NCI-H524 treated with DMSO at 0.1 percent for 48 hours (cell line): ENCODE results near the gene ST7.

Experiments
- DNase-seq: peaks from one replicate; lab custom pipeline; 2025; lab: John Stamatoyannopoulos, UW

The ST7 gene

DNA sequence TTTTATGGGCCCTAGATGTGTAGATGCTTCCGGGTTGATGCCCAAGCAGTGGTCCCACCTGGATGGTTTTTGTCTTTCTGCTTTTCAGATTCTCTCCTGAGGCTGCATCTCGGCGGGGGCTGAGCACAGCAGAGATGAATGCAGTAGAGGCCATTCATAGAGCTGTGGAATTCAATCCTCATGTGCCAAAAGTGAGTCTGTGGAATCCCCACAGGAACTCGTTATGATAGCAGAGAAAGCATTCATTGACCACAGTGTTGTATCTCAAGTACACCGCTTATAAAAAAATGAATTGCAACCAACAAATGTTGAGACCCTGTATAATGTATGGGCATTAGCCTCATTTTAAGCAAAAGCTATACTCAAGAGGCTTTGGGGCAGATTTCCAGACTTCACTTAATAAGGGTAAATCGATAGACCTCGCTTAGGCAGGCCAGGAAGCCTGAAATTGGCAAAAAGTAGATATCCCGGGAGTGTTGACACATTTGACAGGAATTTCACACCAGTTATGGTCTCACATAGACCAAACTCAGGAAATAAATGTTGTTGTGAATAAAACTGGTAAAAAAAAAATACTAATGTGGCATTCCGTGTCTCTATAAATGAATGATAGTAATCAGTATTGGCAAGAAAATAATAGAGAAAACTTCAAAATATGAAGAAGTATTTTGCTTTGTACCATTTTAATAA lies 237.6 kb downstream of the ST7 start:
- DNase-seq, result no peak

DNA sequence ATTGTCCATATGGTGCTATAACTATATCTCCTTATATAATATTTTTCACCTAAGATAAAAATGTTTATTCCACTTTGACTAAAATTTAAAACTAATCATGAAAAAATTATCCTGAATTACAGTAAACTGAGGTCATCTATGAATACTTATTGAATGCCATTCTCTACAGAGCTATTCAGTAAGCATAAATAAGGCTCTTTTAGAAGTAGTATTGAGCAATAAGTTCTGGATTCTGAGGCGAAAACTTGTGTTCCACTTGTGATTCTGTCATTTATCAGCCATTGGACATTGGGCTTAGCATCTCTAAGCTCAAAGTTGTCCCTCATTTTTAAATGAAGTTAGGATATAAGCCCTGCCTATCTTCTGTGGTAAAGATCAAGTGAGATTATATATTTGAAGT lies 238.8 kb downstream of the ST7 start:
- DNase-seq, result no peak

DNA sequence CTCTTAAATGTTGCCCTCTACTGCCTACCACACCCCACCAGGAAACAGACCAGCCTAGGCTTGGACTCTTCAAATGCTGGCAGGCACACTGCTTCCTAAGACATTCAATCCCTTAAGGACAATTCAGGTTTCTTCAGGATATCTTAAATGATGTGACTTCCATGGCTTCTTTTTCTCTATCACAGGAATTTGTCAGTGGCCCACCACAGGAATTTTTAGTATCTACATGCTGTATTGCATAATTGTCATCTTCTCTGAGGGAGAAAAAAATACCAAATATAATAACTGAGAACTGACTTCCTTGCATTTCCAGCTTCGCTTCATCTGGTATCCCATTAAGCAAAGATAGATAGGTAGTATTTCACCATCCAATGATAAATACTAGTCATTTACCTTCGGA lies 240.3 kb downstream of the ST7 start:
- no peak for DNase-seq

GRCh38 chr7:117194445-117194844 lies 241.1 kb downstream of the ST7 start:
- no peak for DNase-seq

GRCh38 chr7:117195361-117196029 lies 242.2 kb downstream of the ST7 start:
- no peak for DNase-seq

GRCh38 chr7:117200132-117200531 lies 246.8 kb downstream of the ST7 start:
- no peak for DNase-seq

DNA sequence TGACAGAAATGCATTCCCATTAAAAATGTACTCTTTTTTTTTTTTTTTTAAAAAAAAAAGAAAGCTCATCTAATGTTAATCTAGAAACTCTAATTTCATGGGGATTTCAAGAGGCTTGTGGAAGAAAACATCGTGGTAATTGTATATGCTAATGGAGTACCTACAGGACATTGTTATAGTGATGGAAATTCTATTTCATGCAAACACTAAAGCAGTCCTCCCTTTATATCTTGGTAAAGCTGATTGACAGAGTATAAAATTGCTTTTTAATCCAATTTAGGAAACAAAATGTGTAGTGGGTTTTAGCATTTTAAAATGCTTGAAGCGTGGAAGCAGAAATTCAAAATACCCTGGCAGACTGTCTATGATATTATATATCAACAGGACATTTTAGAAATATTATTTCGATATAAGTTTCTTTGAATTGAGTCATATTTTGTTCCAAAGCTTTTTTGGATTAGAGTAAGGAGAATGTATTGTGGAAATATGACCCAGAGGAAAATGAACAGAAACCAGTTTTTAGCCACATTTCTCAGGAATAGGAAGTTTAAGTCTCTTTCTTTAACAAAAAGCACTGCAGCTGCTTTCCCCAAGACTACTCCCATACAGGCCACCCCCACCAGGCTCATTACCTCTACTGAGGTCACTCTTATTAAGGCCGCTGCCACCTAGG lies 247.6 kb downstream of the ST7 start:
- DNase-seq, result no peak

GRCh38 chr7:117202511-117202910 lies 249.2 kb downstream of the ST7 start:
- no peak for DNase-seq

- no peak for DNase-seq
These were observed 249.9 kb downstream of the ST7 start for GRCh38 chr7:117203205-117203604.

- no peak for DNase-seq
These were observed 252.6 kb downstream of the ST7 start for GRCh38 chr7:117205873-117206272.

DNA sequence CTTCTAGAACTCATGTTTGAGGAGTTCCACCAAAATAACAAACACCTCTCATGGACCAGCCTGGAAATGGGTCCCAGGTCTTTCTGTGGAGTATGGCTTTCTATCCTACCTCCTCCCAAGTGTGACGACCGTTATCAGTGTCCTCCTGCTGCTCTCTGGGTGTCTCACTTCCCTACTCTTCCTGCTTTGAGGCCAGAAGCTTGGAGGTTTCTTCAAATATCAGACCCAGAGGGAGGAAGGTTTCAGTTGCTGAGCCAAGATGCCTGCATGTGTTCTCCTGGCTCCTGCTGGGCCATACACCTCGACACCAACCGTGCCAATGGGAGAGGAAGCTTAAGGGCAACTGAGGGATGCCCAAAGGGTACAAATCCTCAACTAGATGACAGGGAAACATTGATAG lies 255.0 kb downstream of the ST7 start:
- no peak for DNase-seq

GRCh38 chr7:117210397-117210796 lies 257.1 kb downstream of the ST7 start:
- no peak for DNase-seq

GRCh38 chr7:117210908-117211307 lies 257.6 kb downstream of the ST7 start:
- no peak for DNase-seq

- DNase-seq, result no peak
These were observed 258.3 kb downstream of the ST7 start for GRCh38 chr7:117211614-117212013.

GRCh38 chr7:117212969-117213877 lies 259.9 kb downstream of the ST7 start:
- peak; percentile 1 for DNase-seq

DNA sequence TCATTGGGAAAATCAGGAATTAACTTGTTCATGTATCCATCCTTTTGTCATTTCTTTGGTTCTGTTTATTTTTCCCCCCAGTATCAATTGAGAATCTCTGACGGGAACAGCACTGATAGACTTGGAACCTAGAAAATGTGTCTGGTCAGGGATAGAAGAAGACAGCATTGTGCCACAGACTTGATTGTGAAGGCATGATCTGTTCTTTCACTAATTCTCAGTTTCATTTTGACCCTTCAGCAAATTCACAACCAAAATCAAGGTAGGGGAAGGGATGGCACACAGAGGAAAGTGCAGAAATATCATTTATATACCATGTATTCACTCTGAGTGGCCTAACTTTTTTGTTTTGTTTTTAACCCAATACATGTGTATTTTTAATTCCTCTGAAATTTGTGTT lies 262.7 kb downstream of the ST7 start:
- no peak for DNase-seq

GRCh38 chr7:117216436-117217069 lies 263.3 kb downstream of the ST7 start:
- no peak for DNase-seq

- DNase-seq, result no peak
These were observed 264.1 kb downstream of the ST7 start for GRCh38 chr7:117217106-117218035.

- DNase-seq, result no peak
These were observed 265.4 kb downstream of the ST7 start for GRCh38 chr7:117218700-117219099.

DNA sequence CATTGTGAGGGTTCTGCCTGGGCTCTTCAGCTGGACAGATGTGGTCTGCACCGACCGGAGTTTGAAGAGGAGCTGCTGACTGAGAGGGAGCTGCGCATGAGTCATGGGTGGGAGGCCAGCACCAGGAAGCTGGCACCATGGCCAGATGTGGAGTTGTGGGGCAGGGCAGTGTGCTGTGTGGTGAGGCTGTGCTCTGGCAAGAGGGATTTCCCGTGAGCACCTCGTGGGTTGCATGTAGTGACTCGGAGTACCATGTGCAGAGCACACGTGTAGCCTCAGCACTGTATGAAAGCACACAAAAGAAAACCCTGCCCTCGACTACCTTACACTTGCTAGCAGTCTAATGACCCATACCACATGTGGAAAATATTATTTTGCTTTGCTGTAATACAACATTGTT lies 266.2 kb downstream of the ST7 start:
- no peak for DNase-seq

- DNase-seq, result no peak
These were observed 267.5 kb downstream of the ST7 start for GRCh38 chr7:117220836-117221235.
